HG02885 (cell line): ENCODE measurements around the gene ADRA2C.

Source experiments
- ATAC-seq: cut with Tn5 transposase; IDR thresholded peaks from one replicate; pipeline ENCODE4 v1.9.1; 2021; ENCODE audit warnings: mild to moderate bottlenecking; ENCODE audit not compliant: unreplicated experiment, poor library complexity

Gene ADRA2C

DNA sequence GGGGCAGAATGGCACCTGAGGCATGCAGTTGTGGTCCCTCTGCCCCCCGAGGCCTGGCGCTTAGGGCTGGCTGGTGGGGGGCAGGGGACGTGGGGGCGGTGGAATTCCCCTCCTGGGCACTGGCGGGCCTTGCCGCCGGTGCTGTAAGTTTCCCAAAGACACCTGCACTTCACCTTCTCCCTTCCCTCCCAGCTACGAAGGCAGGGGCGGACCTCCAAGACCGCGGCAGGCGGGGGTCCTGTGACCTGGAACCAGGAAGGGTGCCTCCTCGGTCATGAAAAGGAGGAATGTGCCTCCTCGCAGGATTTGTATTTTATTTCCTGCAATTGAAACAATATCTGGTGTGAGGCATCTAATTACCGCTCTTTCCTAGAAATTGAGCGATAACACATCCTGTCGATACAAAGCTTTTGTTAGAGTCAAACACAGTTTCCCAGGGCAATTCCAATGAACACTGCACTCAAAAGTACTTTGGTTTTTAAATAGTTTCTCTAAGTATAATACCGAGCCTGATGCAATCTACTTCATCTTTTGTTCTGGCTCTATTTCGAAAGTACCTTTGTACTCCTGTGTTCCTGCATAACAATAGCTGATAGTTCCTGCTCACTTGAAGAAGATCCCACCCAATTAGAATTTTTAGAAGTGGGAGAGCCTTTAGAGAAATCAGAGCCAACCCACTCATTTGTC lies 12.3 kb upstream of the ADRA2C start:
- ATAC-seq, result no peak

DNA sequence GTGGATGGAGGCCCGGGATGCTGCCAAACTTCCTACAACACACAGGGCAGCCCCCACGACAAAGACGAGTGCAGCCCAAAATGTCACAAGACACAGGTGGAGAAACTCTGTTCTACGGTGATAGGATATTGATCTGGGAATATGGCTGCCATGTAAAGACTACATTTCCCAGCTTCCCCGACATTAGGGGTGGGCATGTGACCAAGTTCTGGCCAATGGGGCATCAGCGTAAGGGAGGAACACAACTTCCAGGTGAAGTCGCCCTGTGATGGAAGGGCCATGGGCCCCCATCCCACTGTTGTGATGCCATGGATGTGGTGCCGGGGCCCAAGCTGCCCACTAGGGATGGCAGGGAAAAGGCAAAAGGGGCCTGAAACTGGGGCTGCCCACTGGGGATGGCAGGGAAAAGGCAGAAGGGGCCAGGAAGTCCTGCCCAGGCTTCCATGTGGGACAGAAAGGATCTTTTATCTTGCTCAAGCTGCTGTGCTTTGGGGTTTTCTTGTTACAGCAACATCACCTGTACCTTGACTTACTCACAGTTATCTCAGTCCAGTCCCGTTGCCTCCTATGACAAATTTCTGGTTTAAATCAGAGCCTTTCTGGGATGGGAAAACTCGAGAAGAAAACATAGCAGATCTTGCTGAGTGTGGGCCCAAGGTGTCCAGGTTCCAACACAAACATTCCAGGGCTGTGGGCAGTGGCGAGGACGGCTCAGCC lies 9.7 kb upstream of the ADRA2C start:
- no peak for ATAC-seq

DNA sequence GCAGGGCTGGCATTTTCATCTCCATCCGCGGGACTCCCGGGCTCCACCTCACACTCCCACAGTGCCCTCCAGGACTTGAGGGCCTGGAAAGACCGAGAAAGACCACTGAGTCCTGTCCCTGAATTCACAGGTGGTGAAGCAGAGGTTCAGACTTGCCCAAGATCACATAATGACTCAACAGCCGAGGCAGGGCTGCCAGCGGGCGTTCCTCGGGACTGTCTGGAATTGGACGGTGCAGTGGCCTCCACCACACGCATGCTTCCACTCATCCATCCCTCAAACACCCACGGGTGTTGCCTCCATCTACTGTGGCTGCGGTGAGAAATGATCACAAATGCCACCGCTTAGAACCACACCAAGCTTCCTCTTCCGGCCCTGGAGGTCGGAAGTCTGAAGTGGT lies 6.9 kb upstream of the ADRA2C start:
- no peak for ATAC-seq

DNA sequence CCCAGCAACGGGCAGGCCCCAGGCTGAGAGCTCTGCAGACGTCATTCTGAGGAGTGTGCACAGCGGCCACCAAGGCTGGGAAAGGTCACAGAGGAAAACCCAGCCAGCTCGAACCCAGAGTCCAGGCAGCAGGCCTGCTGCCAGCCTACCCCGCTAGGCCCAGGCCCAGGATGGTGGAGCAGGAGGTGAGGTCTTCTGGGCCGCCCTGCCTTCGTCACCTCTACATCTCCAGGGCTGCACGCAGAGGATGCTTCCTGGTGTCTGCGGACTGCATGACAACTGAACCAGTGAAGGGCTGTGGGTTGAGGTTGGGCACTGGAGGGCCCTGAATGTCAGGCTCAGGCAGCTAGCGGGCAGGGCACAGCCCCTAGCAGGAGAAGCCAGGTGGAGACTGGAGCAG lies 5.8 kb upstream of the ADRA2C start:
- ATAC-seq, result no peak

DNA sequence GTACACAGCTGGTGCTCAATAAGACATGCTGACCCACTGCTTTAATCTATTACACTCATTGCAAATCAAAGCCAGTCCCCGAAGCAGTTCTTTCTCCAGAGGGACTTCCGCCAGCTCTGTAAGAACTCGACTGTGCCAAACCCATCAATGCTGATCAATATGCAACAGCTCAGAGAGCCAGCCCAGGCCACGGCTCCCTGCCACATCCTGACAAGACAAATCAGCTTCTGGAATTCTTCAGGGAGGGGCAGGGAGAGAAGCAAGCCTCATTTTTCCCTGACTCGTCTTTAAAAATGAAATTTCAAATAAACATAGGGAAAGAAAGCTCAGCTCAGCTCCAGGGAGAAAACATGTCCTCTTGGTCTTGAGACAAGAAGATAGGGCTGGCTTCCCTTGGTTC lies 5.3 kb upstream of the ADRA2C start:
- ATAC-seq, result no peak

GRCh38 chr4:3762264-3762663 lies 3.9 kb upstream of the ADRA2C start:
- no peak for ATAC-seq

GRCh38 chr4:3762753-3763549 lies 3.2 kb upstream of the ADRA2C start:
- no peak for ATAC-seq

- no peak for ATAC-seq
These were observed 732 bp upstream of the ADRA2C start for GRCh38 chr4:3765271-3766035.

DNA sequence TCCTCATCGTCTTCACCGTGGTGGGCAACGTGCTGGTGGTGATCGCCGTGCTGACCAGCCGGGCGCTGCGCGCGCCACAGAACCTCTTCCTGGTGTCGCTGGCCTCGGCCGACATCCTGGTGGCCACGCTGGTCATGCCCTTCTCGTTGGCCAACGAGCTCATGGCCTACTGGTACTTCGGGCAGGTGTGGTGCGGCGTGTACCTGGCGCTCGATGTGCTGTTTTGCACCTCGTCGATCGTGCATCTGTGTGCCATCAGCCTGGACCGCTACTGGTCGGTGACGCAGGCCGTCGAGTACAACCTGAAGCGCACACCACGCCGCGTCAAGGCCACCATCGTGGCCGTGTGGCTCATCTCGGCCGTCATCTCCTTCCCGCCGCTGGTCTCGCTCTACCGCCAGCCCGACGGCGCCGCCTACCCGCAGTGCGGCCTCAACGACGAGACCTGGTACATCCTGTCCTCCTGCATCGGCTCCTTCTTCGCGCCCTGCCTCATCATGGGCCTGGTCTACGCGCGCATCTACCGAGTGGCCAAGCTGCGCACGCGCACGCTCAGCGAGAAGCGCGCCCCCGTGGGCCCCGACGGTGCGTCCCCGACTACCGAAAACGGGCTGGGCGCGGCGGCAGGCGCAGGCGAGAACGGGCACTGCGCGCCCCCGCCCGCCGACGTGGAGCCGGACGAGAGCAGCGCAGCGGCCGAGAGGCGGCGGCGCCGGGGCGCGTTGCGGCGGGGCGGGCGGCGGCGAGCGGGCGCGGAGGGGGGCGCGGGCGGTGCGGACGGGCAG lies 792 bp downstream of the ADRA2C start:
- ATAC-seq, result no peak

GRCh38 chr4:3767570-3768288 lies 1.5 kb downstream of the ADRA2C start:
- no peak for ATAC-seq

- ATAC-seq, result no peak
These were observed 2.9 kb downstream of the ADRA2C start for GRCh38 chr4:3768842-3769641.

DNA sequence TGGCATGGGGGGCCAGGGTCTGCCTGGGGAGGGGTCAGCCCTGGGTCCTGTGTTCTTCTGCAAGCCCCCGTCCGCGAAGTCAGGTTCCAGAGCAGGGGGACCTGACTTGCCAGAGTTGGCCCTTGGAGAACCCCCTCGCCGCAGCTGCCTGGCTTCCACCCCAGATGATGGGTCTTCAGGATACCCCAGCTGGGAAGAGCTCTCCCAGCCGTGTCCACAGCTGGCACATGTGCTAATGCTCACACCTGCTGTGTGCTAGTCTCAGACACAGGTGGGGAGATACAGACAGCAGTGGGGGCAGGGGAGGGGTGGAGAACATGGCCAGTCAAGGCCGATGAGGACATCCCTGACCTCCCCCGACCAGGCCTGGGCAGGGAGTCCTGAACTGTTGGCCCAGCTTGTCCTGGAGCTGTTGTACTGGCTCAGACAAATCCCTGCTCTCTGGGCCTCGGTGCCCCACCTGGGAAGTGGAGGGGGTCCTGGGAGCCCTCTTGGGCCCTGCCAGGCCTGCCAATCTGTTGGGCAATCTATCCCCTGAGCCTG lies 3.5 kb downstream of the ADRA2C start:
- ATAC-seq, result no peak

GRCh38 chr4:3770323-3771163 lies 4.4 kb downstream of the ADRA2C start:
- ATAC-seq, result no peak

DNA sequence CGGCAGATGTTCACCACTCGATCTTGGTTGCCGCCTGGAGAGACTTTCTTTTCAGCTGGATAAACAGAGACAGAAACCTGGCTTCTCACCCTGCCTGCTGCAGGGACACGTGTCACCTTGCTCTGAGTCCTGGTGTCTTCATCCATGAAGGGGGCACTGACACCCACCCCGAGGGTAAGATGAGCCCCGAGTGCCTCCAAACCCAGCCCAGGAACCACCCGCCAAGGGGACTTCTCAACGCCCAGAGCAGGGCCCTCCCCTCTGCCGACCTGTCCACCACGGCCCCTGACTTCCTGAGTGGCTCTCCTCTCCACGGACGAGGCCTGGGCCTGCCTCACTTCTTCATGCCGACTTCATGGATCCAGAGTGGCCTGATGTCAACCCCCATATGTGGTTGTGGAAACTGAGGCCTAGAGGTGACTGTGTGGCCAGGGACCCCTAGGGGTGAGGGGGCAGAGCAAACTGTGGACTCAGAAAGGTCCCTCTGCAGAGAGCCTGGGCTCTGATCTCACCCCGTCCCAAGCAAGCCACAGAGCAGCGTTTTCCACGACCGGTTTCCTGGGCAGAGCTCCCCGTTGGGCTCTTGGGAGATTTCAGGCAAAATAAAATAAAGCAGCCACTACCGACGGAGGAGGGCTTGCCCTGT lies 5.1 kb downstream of the ADRA2C start:
- ATAC-seq, result no peak

DNA sequence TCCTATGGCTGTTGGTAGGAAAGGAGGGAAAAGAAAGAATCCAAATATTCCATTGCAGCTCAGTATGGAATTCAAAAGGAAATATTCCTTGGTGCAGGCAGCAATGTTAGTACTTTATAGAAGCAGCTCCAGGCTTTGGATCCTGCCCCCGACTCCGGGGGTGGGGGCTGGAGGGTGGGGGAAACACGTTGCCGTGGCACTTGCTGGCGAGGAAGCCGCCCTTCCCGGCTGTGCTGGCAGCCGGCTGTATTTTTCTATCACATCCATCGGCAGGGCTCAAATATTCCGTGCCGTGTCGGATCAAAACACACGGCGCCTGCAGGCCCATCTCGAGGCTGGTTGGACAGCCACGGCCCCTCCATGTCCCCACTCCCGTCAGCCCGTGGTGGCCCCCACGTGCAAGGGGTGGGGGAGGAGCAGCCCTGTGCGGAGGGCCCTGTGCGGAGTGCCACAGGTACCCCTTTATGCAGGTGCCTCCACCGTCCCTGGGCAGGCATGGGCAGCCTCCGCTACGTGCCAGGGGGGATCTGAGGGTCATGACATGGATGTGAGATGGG lies 5.8 kb downstream of the ADRA2C start:
- ATAC-seq, result no peak

GRCh38 chr4:3772632-3773031 lies 6.4 kb downstream of the ADRA2C start:
- ATAC-seq, result no peak
